Colonic mucosa (tissue), 4 donors: ENCODE measurements around the gene MYO10. TPM values are rescaled to one million over a fixed set of nuclear protein-coding genes. Genes with fewer than 3 reads are reported as not detected.
"Not testable (repeated sequence)": the region's sequence is repeated elsewhere in the genome, so short reads cannot be mapped to it uniquely, and the experiment has no call there.

Experiments
- DNase-seq: peaks from one replicate; pipeline ENCODE4 v3.0.0-alpha.2; 2020
- H3K27ac ChIP-seq: fragments of 200-600 bp; one replicate; pipeline ENCODE4 v1.8.0; 2021
- H3K27me3 ChIP-seq: fragments of 200-600 bp; one replicate; pipeline ENCODE4 v1.8.0; 2021
- H3K36me3 ChIP-seq: fragments of 200-600 bp; one replicate; pipeline ENCODE4 v1.8.0; 2021
- H3K4me1 ChIP-seq: fragments of 200-600 bp; one replicate; pipeline ENCODE4 v1.8.0; 2021; ENCODE audit warnings: mild to moderate bottlenecking
- H3K4me3 ChIP-seq: fragments of 200-600 bp; one replicate; pipeline ENCODE4 v1.8.0; 2021
- H3K9ac ChIP-seq, 2 donors: one replicate each; pipeline ENCODE4 v1.7.0; 2013; ENCODE audit warnings: control low read depth in 2 of 2, low read depth in 2 of 2, low read length in 2 of 2
- H3K9me3 ChIP-seq: fragments of 200-600 bp; one replicate; pipeline ENCODE4 v1.8.0; 2021
- CTCF ChIP-seq: fragments of 200-600 bp; IDR thresholded peaks from one replicate; pipeline ENCODE4 v1.8.0; 2022; ENCODE audit warnings: antibody characterized with exemption, mild to moderate bottlenecking
- intact Hi-C: fragments of 100-400 bp; cut with DNase I; formaldehyde crosslinking; loops from one replicate; pipeline ENCODE4 v1.14.1; 2022
- total RNA-seq, 2 donors: library from RNA; stranded (reverse); fragmentation: NEBNext Ultra II Directional in 1 of 2; extraction: Animal tissue kit (Norgen Biotek cat#: 25700) in 1 of 2; gene quantifications; one replicate each; pipeline ENCODE4 v1.2.1, GENCODE V29; 2021
- donor health status: healthy.
- donor health status: DM: no; HTN: no; CAD: no.
- donor health status: DM: no; HTN: no; CAD: no.

Gene MYO10
- total RNA-seq, 2 donors from 2014 or later, result 57.9 to 61.9 TPM

GRCh38 chr5:16837305-16837704 lies 98.8 kb downstream of the MYO10 start:
- DNase-seq, result no peak

GRCh38 chr5:16834029-16834428 lies 102.1 kb downstream of the MYO10 start:
- TF ChIP-seq CTCF, result no peak
- no peak for DNase-seq
- Histone ChIP-seq H3K4me1 (no peaks in the 10 kb centered on the region), H3K36me3 (no peaks in the 10 kb centered on the region), H3K27me3 (no peaks in the 10 kb centered on the region), H3K4me3 (no peak overlapping the region), H3K9ac (no peak overlapping the region), H3K27ac (no peak overlapping the region), H3K9me3 (no peaks in the 10 kb centered on the region)
- intact Hi-C loops, result no loop called here

More at GRCh38 chr5:16837305-16837704, 98.8 kb downstream of the MYO10 start:
- no peaks in the 10 kb centered on the region for H3K4me1 ChIP-seq
- H3K36me3 ChIP-seq, result no peaks in the 10 kb centered on the region
- intact Hi-C loops, result no loop called here
- no peaks in the 10 kb centered on the region for H3K27me3 ChIP-seq
- TF ChIP-seq CTCF, result no peak
- no peaks in the 10 kb centered on the region for H3K9me3 ChIP-seq
- H3K4me3 ChIP-seq, result no peak overlapping the region
- no peak overlapping the region for H3K9ac ChIP-seq
- H3K27ac ChIP-seq, result no peak overlapping the region

- H3K27me3 ChIP-seq, H3K9ac ChIP-seq, H3K9me3 ChIP-seq, H3K4me3 ChIP-seq, DNase-seq, intact Hi-C loops, H3K4me1 ChIP-seq, H3K36me3 ChIP-seq, H3K27ac ChIP-seq: not testable (repeated sequence)
These were observed 104.8 kb downstream of the MYO10 start for GRCh38 chr5:16831326-16831725.

- DNase-seq, result no peak
- Histone ChIP-seq H3K4me1 (no peaks in the 10 kb centered on the region), H3K9me3 (no peaks in the 10 kb centered on the region), H3K4me3 (no peak overlapping the region), H3K9ac (no peak overlapping the region), H3K27ac (no peak overlapping the region), H3K36me3 (no peaks in the 10 kb centered on the region), H3K27me3 (no peaks in the 10 kb centered on the region)
- intact Hi-C loops, result no loop called here
- no peak for TF ChIP-seq CTCF
These were observed 108.3 kb downstream of the MYO10 start for GRCh38 chr5:16827755-16828154.

- no peak overlapping the region for H3K9ac ChIP-seq
- H3K4me3 ChIP-seq, result no peak overlapping the region
- H3K4me1 ChIP-seq, result no peaks in the 10 kb centered on the region
- no peak for DNase-seq
- H3K27ac ChIP-seq, result no peak overlapping the region
- H3K36me3 ChIP-seq, result no peaks in the 10 kb centered on the region
- intact Hi-C loops, result no loop called here
- TF ChIP-seq CTCF, result no peak
- no peaks in the 10 kb centered on the region for H3K9me3 ChIP-seq
- H3K27me3 ChIP-seq, result no peaks in the 10 kb centered on the region
These were observed 109.5 kb downstream of the MYO10 start for GRCh38 chr5:16826379-16827125.

GRCh38 chr5:16819522-16820167 lies 116.4 kb downstream of the MYO10 start:
- intact Hi-C loops, result no loop called here
- H3K4me1 ChIP-seq, result no peaks in the 10 kb centered on the region
- no peak overlapping the region for H3K9ac ChIP-seq
- no peak for DNase-seq
- H3K36me3 ChIP-seq, result no peaks in the 10 kb centered on the region
- TF ChIP-seq CTCF, result no peak
- no peak overlapping the region for H3K4me3 ChIP-seq
- no peaks in the 10 kb centered on the region for H3K9me3 ChIP-seq
- H3K27ac ChIP-seq, result no peak overlapping the region
- no peaks in the 10 kb centered on the region for H3K27me3 ChIP-seq
